NCI-H345 (cell line): ENCODE measurements around the gene EIF4E1B.

Source experiments
- DNase-seq: peaks from one replicate; lab custom pipeline; 2025; lab: John Stamatoyannopoulos, UW

The EIF4E1B gene

GRCh38 chr5:176626876-176627236 lies 3.6 kb upstream of the EIF4E1B start:
- DNase-seq = no peak

GRCh38 chr5:176627582-176627981 lies 2.9 kb upstream of the EIF4E1B start:
- no peak for DNase-seq

GRCh38 chr5:176628406-176629228 lies 1.9 kb upstream of the EIF4E1B start:
- DNase-seq = no peak

- no peak for DNase-seq
These were observed 1.1 kb upstream of the EIF4E1B start for GRCh38 chr5:176629317-176629852.

- DNase-seq = no peak
These were observed 277 bp downstream of the EIF4E1B start for GRCh38 chr5:176630681-176631222.

- no peak for DNase-seq
These were observed 1.1 kb downstream of the EIF4E1B start for GRCh38 chr5:176631383-176632200.

GRCh38 chr5:176632745-176633144 lies 2.3 kb downstream of the EIF4E1B start:
- peak; percentile 18 for DNase-seq

- no peak for DNase-seq
These were observed 3.1 kb downstream of the EIF4E1B start for GRCh38 chr5:176633598-176633997.

- no peak for DNase-seq
These were observed 6.0 kb downstream of the EIF4E1B start for GRCh38 chr5:176636426-176636825.

- no peak for DNase-seq
These were observed 7.1 kb downstream of the EIF4E1B start for GRCh38 chr5:176637556-176637955.

- no peak for DNase-seq
These were observed 8.0 kb downstream of the EIF4E1B start for GRCh38 chr5:176638437-176638836.

- no peak for DNase-seq
These were observed 8.7 kb downstream of the EIF4E1B start for GRCh38 chr5:176639208-176639607.

- DNase-seq = no peak
These were observed 9.5 kb downstream of the EIF4E1B start for GRCh38 chr5:176639981-176640380.

- no peak for DNase-seq
These were observed 10.1 kb downstream of the EIF4E1B start for GRCh38 chr5:176640616-176641015.

GRCh38 chr5:176642675-176643490 lies 12.4 kb downstream of the EIF4E1B start:
- no peak for DNase-seq

- no peak for DNase-seq
These were observed 13.2 kb downstream of the EIF4E1B start for GRCh38 chr5:176643491-176644219.

GRCh38 chr5:176644294-176644693 lies 13.8 kb downstream of the EIF4E1B start:
- DNase-seq = no peak

GRCh38 chr5:176644878-176645670 lies 14.6 kb downstream of the EIF4E1B start:
- no peak for DNase-seq

GRCh38 chr5:176646049-176646706 lies 15.7 kb downstream of the EIF4E1B start:
- no peak for DNase-seq

GRCh38 chr5:176646707-176647029 lies 16.2 kb downstream of the EIF4E1B start:
- no peak for DNase-seq
